Esophagus muscularis mucosa (tissue), 3 donors: ENCODE data around the gene PITPNM1.

ENCODE experiments used
- CTCF ChIP-seq, 3 experiments: fragments of 200-600 bp in 2 of 3; fragments of 450-650 bp in 1 of 3; sonication (generic) in 2 of 3; IDR thresholded peaks; one replicate each; pipeline ENCODE4 v1.5.1; 2017 to 2019; ENCODE audit warnings: antibody characterized with exemption in 3 of 3, mild to moderate bottlenecking in 2 of 3, moderate library complexity in 1 of 3
- POLR2A ChIP-seq: fragments of 450-650 bp; IDR thresholded peaks from one replicate; pipeline ENCODE4 v1.6.1; 2017; ENCODE audit warnings: antibody characterized with exemption, moderate library complexity, mild to moderate bottlenecking, low read depth
- POLR2AphosphoS5 ChIP-seq, 2 donors: sonication (generic); formaldehyde crosslinking; IDR thresholded peaks; one replicate each; pipeline ENCODE4 v1.6.1; 2017; ENCODE audit warnings: antibody characterized with exemption in 2 of 2

- TF ChIP-seq CTCF (IDR thresholded peaks at IDR 0.05) (no peak), POLR2A (no peak), POLR2AphosphoS5 (IDR thresholded peaks at IDR 0.05) (no peak)
Measured at GRCh38 chr11:67538823-67539505, 33.8 kb upstream of the PITPNM1 start.
